Osteocyte (in vitro differentiated cells): ENCODE data around the gene ZBTB40. TPM values are rescaled to one million over a fixed set of nuclear protein-coding genes. Genes with fewer than 3 reads are reported as not detected.

Experiments
- DNase-seq: peaks from one replicate; pipeline ENCODE4 v3.0.0; 2021; ENCODE audit warnings: mixed read lengths; ENCODE audit not compliant: unreplicated experiment; ENCODE audit errors: extremely low spot score
- H3K27ac Mint-ChIP-seq: one replicate; pipeline ENCODE4 v1.8.0; 2021; ENCODE audit warnings: mild to moderate bottlenecking, mixed read lengths; ENCODE audit not compliant: unreplicated experiment
- H3K27me3 Mint-ChIP-seq: one replicate; pipeline ENCODE4 v1.8.0; 2021; ENCODE audit warnings: mixed read lengths; ENCODE audit not compliant: unreplicated experiment
- H3K36me3 Mint-ChIP-seq: one replicate; pipeline ENCODE4 v1.8.0; 2021; ENCODE audit warnings: mixed read lengths; ENCODE audit not compliant: unreplicated experiment
- H3K4me1 Mint-ChIP-seq: one replicate; pipeline ENCODE4 v1.8.0; 2021; ENCODE audit warnings: mixed read lengths; ENCODE audit not compliant: unreplicated experiment
- H3K4me3 Mint-ChIP-seq: one replicate; pipeline ENCODE4 v1.8.0; 2021; ENCODE audit warnings: mild to moderate bottlenecking, moderate library complexity, mixed read lengths; ENCODE audit not compliant: unreplicated experiment
- H3K9me3 Mint-ChIP-seq: one replicate; pipeline ENCODE4 v1.8.0; 2021; ENCODE audit warnings: mixed read lengths; ENCODE audit not compliant: unreplicated experiment
- total RNA-seq: library from RNA; stranded (reverse); gene quantifications from 2 replicates; pipeline ENCODE4 v1.2.1, GENCODE V29; 2021
- TF ChIP-seq, protein P1 (sequence below): fragments of 200-600 bp; sonication (generic); IDR thresholded peaks from 2 replicates; pipeline ENCODE4 v1.5.0; 2021; ENCODE audit warnings: antibody characterized with exemption, mild to moderate bottlenecking, moderate library complexity

Gene ZBTB40
- total RNA-seq, 1 donor from 2014 or later = 23.6 TPM

DNA sequence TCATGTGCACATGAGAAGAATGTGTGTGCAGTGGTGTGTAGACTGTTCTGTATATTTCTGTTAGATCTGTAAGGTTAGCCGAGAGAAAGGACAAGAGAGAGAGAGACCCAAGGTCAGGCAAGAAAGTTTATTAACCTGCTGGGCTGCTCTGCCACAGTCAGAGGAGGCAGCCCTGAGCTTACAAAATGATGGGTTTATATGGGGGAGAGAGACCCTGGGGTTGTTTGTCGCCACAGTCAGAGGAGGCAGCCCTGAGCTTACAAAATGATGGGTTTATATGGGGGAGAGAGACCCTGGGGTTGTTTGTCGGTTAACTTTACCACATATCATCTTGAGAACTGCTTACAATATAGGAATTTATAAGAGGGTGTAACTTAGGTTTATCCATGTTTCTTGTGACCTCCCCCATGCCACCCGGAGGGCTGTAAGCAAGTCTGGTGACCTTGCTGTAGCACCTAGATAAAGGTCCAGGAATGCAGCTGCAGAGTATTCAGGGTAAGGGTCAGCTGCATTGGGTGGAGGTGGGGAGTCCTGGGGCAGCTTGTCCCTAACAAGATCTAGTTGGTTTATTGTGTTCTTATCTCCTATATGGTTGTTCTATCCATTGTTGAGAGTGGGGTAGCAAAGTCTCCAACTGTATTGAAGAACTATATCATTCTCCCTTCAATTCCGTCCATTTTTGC lies 9.3 kb upstream of the ZBTB40 start:
- TF ChIP-seq, protein P1, sequence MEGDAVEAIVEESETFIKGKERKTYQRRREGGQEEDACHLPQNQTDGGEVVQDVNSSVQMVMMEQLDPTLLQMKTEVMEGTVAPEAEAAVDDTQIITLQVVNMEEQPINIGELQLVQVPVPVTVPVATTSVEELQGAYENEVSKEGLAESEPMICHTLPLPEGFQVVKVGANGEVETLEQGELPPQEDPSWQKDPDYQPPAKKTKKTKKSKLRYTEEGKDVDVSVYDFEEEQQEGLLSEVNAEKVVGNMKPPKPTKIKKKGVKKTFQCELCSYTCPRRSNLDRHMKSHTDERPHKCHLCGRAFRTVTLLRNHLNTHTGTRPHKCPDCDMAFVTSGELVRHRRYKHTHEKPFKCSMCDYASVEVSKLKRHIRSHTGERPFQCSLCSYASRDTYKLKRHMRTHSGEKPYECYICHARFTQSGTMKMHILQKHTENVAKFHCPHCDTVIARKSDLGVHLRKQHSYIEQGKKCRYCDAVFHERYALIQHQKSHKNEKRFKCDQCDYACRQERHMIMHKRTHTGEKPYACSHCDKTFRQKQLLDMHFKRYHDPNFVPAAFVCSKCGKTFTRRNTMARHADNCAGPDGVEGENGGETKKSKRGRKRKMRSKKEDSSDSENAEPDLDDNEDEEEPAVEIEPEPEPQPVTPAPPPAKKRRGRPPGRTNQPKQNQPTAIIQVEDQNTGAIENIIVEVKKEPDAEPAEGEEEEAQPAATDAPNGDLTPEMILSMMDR = no peak
- no peaks in the 10 kb centered on the region for H3K27me3 Mint-ChIP-seq
- no peak overlapping the region for H3K4me3 Mint-ChIP-seq
- no peak overlapping the region for H3K27ac Mint-ChIP-seq
- DNase-seq = no peak
- H3K36me3 Mint-ChIP-seq = peaks cover 7% of the 10 kb centered on the region
- H3K9me3 Mint-ChIP-seq = peaks cover 26% of the 10 kb centered on the region
- H3K4me1 Mint-ChIP-seq = peaks cover 39% of the 10 kb centered on the region

DNA sequence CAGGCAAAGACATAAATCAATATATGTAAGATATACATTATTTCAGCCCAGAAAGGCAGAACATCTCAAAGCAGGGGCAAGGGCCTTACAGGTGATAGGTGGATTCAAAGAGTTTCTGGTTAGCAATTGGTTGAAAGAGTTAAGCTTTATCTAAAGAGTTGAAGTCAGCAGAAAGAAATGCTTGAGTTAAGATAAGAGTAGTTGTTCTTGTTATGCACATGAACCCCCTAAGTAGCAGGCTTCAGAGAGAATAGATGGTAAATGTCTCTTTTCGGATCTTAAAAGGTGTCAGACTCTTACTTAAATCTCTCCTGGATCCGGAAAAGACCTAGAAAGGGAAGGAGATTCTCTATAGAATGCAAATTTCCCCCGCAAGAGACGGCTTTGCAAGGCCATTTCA lies 8.3 kb upstream of the ZBTB40 start:
- TF ChIP-seq, protein P1 = no peak
- H3K27ac Mint-ChIP-seq = no peak overlapping the region
- H3K27me3 Mint-ChIP-seq = no peaks in the 10 kb centered on the region
- peaks cover 7% of the 10 kb centered on the region for H3K36me3 Mint-ChIP-seq
- H3K9me3 Mint-ChIP-seq = peaks cover 26% of the 10 kb centered on the region
- H3K4me1 Mint-ChIP-seq = peaks cover 48% of the 10 kb centered on the region
- no peak for DNase-seq
- H3K4me3 Mint-ChIP-seq = no peak overlapping the region

GRCh38 chr1:22444856-22445255 lies 6.8 kb upstream of the ZBTB40 start:
- Mint-ChIP-seq H3K27me3 (no peaks in the 10 kb centered on the region), H3K4me1 (peaks cover 57% of the 10 kb centered on the region), H3K9me3 (peaks cover 18% of the 10 kb centered on the region), H3K4me3 (no peak overlapping the region), H3K36me3 (peaks cover 5% of the 10 kb centered on the region), H3K27ac (no peak overlapping the region)
- TF ChIP-seq, protein P1 = no peak
- DNase-seq = no peak

DNA sequence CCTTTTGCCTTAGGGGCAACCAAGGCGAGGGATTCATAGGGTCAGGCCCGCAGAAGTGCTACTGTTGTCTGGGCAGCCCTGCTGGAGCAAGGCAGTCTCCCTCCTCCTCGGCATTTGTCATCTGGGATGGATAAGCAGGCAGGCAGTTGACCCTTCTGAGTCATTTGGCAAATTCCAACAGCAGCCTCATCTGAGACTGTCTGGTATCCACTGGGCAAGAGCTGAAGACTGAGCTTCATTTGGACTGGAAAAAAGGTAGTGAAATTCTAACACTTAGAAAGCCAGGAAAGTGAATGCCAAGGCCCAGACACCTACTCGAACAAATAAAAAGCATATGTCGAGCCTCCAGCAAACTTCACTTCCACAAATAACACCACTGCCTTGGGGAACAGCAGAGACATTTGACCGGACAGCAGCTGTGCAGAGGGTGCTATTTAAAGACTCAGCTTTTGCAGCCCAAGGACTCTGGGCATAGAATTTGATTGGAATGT lies 4.0 kb upstream of the ZBTB40 start:
- H3K27me3 Mint-ChIP-seq = no peaks in the 10 kb centered on the region
- H3K36me3 Mint-ChIP-seq = no peaks in the 10 kb centered on the region
- H3K9me3 Mint-ChIP-seq = no peaks in the 10 kb centered on the region
- peaks cover 64% of the 10 kb centered on the region for H3K4me1 Mint-ChIP-seq
- no peak for DNase-seq
- peak overlapping the region; percentile 8 for H3K4me3 Mint-ChIP-seq
- TF ChIP-seq, protein P1 = no peak
- peak overlapping the region; percentile 91 for H3K27ac Mint-ChIP-seq

DNA sequence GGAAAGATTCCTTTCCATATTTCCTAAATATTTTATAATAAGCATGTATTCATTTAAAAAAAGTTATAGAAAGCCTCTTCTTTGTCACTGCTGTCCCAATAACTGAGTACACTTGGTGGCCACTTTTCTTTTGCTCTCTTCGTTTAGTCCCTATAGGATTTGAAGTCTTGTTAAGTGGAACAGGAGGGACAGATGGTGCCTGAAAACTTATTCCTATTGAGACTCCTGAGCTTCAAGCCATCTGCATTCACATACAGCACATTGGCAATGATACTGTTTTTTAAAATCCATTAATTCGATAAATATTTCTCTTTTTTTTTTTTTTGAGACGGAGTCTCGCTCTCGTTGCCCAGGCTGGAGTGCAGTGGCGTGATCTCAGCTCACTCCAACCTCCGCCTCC lies 2.0 kb upstream of the ZBTB40 start:
- no peaks in the 10 kb centered on the region for H3K36me3 Mint-ChIP-seq

More for the DNA sequence above, 2.0 kb upstream of the ZBTB40 start:
- H3K4me3 Mint-ChIP-seq = no peak overlapping the region
- H3K27ac Mint-ChIP-seq = no peak overlapping the region
- no peaks in the 10 kb centered on the region for H3K27me3 Mint-ChIP-seq
- no peaks in the 10 kb centered on the region for H3K9me3 Mint-ChIP-seq
- TF ChIP-seq, protein P1 = no peak
- H3K4me1 Mint-ChIP-seq = peaks cover 71% of the 10 kb centered on the region
- no peak for DNase-seq
